K562 (cell line): Measurements from ENCODE around the gene CARD14. TPM values are rescaled to one million over a fixed set of nuclear protein-coding genes. Genes with fewer than 3 reads are reported as not detected.

Experiments
- ATAC-seq: fragments of 200-7000 bp; cut with Tn5 transposase; 3 replicates; pipeline ENCODE4 v1.9.1; 2020; ENCODE audit warnings: moderate library complexity
- BruUV-seq: library from RNA; stranded (reverse); fragments of 400-500 nt; replicated peaks from 2 replicates; lab custom pipeline; 2021; lab: Mats Ljungman, UMichigan
- CTCF ChIA-PET: fragments of 300-600 bp; formaldehyde crosslinking; extraction: SDS; loops from one replicate; lab custom pipeline; 2021; ENCODE audit warnings: low intra/inter-chr PET ratio; lab: Yijun Ruan, JAX
- POLR2A ChIA-PET: fragments of 300-600, 350-650 bp; sonication (Branson Sonifier 250); formaldehyde crosslinking; extraction: SDS; loops from one replicate; lab custom pipeline; 2021; ENCODE audit warnings: antibody characterized with exemption, inconsistent platforms; lab: Yijun Ruan, JAX
- DNase-seq, 4 experiments: peaks; one replicate each; pipeline versions ENCODE4 v3.0.0 to v3.0.0-alpha.2; 2011 to 2018; ENCODE audit warnings: low spot score in 3 of 4, mixed read lengths in 3 of 4; ENCODE audit errors: extremely low read depth in 1 of 4
- FAIRE-seq: peaks from 2 replicates; lab custom pipeline; 2011; peaks lifted over from hg19 to GRCh38; lab: Jason Lieb, UNC
- H2AFZ ChIP-seq: 2 replicates; pipeline ENCODE4 v1.6.0; 2011; ENCODE audit warnings: low read depth, low read length, control low read depth, inconsistent platforms
- H3K27ac ChIP-seq: fragments of 200-600 bp; 3 replicates; pipeline ENCODE4 v1.8.0; 2011; ENCODE audit warnings: low read depth, mild to moderate bottlenecking, control low read depth, inconsistent platforms, low read length, moderate library complexity, mixed read lengths; ENCODE audit errors: extremely low read depth
- H3K27me3 ChIP-seq, 2 experiments: fragments of 300-600 bp in 1 of 2; 2 replicates in 1 of 2; 3 replicates in 1 of 2; pipeline versions ENCODE4 v1.6.0 to v1.8.0; 2011; ENCODE audit warnings: inconsistent platforms in 2 of 2, low read length in 2 of 2, mild to moderate bottlenecking in 1 of 2, mixed read lengths in 1 of 2, moderate library complexity in 1 of 2; ENCODE audit not compliant: control insufficient read depth in 2 of 2, insufficient read depth in 2 of 2
- H3K36me3 ChIP-seq: fragments of 300-600 bp; 3 replicates; pipeline ENCODE4 v1.8.0; 2011; ENCODE audit warnings: mild to moderate bottlenecking, low read length, inconsistent platforms; ENCODE audit not compliant: control insufficient read depth, insufficient read depth
- H3K4me1 ChIP-seq, 2 experiments: fragments of 200-600 bp in 1 of 2; replicated peaks in 1 of 2; 2 replicates in 1 of 2; 3 replicates in 1 of 2; pipeline versions ENCODE4 v1.5.1 to v1.8.0; 2011; ENCODE audit warnings: inconsistent platforms in 2 of 2, low read length in 2 of 2, mild to moderate bottlenecking in 1 of 2, mixed read lengths in 1 of 2, moderate library complexity in 1 of 2; ENCODE audit not compliant: control insufficient read depth in 2 of 2, insufficient read depth in 2 of 2
- H3K4me2 ChIP-seq: 2 replicates; pipeline ENCODE4 v1.6.1; 2011; ENCODE audit warnings: low read length, control low read depth, inconsistent platforms, mixed read lengths; ENCODE audit not compliant: insufficient read depth
- H3K4me3 ChIP-seq: fragments of 200-600 bp; sonication (generic), shearing (Covaris generic); 2 replicates; pipeline ENCODE4 v1.5.1; 2016; ENCODE audit warnings: control low read depth, inconsistent platforms
- H3K79me2 ChIP-seq: fragments of 200-600 bp; 3 replicates; pipeline ENCODE4 v1.8.0; 2011; ENCODE audit warnings: low read length, inconsistent platforms; ENCODE audit not compliant: control insufficient read depth, insufficient read depth
- H3K9ac ChIP-seq, 2 experiments: 2 replicates each; pipeline versions ENCODE4 v1.6.0 to v1.6.1; 2011; ENCODE audit warnings: low read depth in 2 of 2, low read length in 2 of 2, control low read depth in 1 of 2, inconsistent platforms in 1 of 2, mild to moderate bottlenecking in 1 of 2, mixed read lengths in 1 of 2; ENCODE audit not compliant: insufficient read depth in 1 of 2
- H3K9me1 ChIP-seq: one replicate; pipeline ENCODE4 v1.6.0; 2011; ENCODE audit warnings: inconsistent platforms, mild to moderate bottlenecking, low read length, moderate library complexity; ENCODE audit not compliant: control insufficient read depth, insufficient read depth
- H3K9me3 ChIP-seq: replicated peaks from 2 replicates; pipeline ENCODE4 v1.5.1; 2011; ENCODE audit warnings: low read depth, low read length, inconsistent platforms; ENCODE audit not compliant: control insufficient read depth, insufficient read depth
- H4K20me1 ChIP-seq: replicated peaks from 2 replicates; pipeline ENCODE4 v1.6.1; 2011; ENCODE audit warnings: low read length, inconsistent platforms, mixed read lengths; ENCODE audit not compliant: control insufficient read depth, insufficient read depth
- BRF2 ChIP-seq: IDR thresholded peaks from 3 replicates; pipeline ENCODE4 v1.6.1; 2011; ENCODE audit warnings: borderline replicate concordance, mild to moderate bottlenecking; ENCODE audit not compliant: insufficient read length, insufficient read depth
- EP300 ChIP-seq: IDR thresholded peaks from 2 replicates; pipeline ENCODE4 v1.6.1; 2012; ENCODE audit warnings: low read length, improper control_type of control experiment
- ZNF584 ChIP-seq: fragments of 200-800 bp; sonication (Bioruptor generic); IDR thresholded peaks from 2 replicates; pipeline ENCODE4 v1.6.1; 2016; ENCODE audit warnings: low read depth, mild to moderate bottlenecking, missing genetic modification characterization, missing compliant biosample characterization
- WGBS: fragments of 100-300 bp; shearing (Covaris generic); methylation state at CpG from one replicate; pipeline ENCODE4 v1.1.6; 2016; ENCODE audit warnings: low coverage, mixed read lengths; ENCODE audit not compliant: insufficient coverage; ENCODE audit errors: missing lambda C conversion rate; 5-methylcytosine and 5-hydroxymethylcytosine counted together
- in situ Hi-C: fragments of 300-500 bp; cut with MboI; formaldehyde crosslinking; loops from 4 replicates; pipeline ENCODE4 v1.15.0; 2018; ENCODE audit warnings: inconsistent platforms, mixed read lengths
- intact Hi-C: fragments of 100-400 bp; cut with micrococcal nuclease; formaldehyde crosslinking; loops from 2 replicates; pipeline ENCODE4 v1.14.2; 2022
- polyA plus RNA-seq, 8 experiments: library from polyadenylated mRNA; depleted of rRNA in 4 of 8; stranded (reverse) in 5 of 8; unstranded in 3 of 8; fragments of >200 nt; fragmentation: Nextera tagmentation in 2 of 8; fragmentation: Illumina TruSeq in 1 of 8; extraction: Ambion mirVana in 2 of 8; extraction: Trizol in 1 of 8; gene quantifications; 2 replicates each; pipeline versions ENCODE4 v1.2.1 to v1.2.3, GENCODE V29; 2011 to 2014; ENCODE audit warnings: inconsistent platforms in 1 of 8, missing spikeins in 1 of 8
- total RNA-seq, 7 experiments: library from RNA; depleted of rRNA in 6 of 7; stranded (reverse); fragments of >200 nt in 6 of 7; fragmentation: Illumina TruSeq in 2 of 7; extraction: Trizol in 2 of 7; gene quantifications; 2 replicates each; pipeline versions ENCODE4 v1.2.1 to v1.2.3, GENCODE V29; 2011 to 2021; ENCODE audit warnings: low replicate concordance in 1 of 7

Gene CARD14
- total and polyA plus RNA-seq, 9 of the 15 experiments (the other 6 are each of a cell fraction or from before 2014, with no cell fraction given) = not detected

- CTCF ChIA-PET = no interaction called here
- peaks cover 3 to 27% of the 10 kb centered on the region in 2 experiments; a peak in 4 of 5 replicates for H3K4me1 ChIP-seq
- no peaks in the 10 kb centered on the region for H3K9me3 ChIP-seq
- H3K4me3 ChIP-seq = no peak overlapping the region
- H3K4me2 ChIP-seq = no peak overlapping the region
- FAIRE-seq (no peak), DNase-seq (no peak), ATAC-seq (no peak)
- H4K20me1 ChIP-seq = 0 out of 2 replicates have a peak, but pooled peaks cover 7% of the 10 kb centered on the region
- H3K27me3 ChIP-seq = no peaks in the 10 kb centered on the region
- no TSS peak for BruUV-seq
- 0 out of 4 replicates have a peak overlapping the region, but pooled peaks of 1 of the 2 experiments have one; percentile 8 for H3K9ac ChIP-seq
- in situ Hi-C loops (no loop called here), intact Hi-C loops (no loop called here)
- POLR2A ChIA-PET = no interaction called here
- no peaks in the 10 kb centered on the region for H3K9me1 ChIP-seq
- no peak for TF ChIP-seq ZNF584 (CRISPR knock-in tag)
- no peak for TF ChIP-seq EP300
- no peak for TF ChIP-seq BRF2
- H3K79me2 ChIP-seq = no peaks in the 10 kb centered on the region
- WGBS = 87% methylated on average over 33 of the region's 48 CpGs
- no peak overlapping the region for H3K27ac ChIP-seq
- no peak overlapping the region for H2AFZ ChIP-seq
- peaks cover 44% of the 10 kb centered on the region; the same call in 1 of the 3 replicates for H3K36me3 ChIP-seq
Measured at GRCh38 chr17:80214012-80214877, 44.4 kb downstream of the CARD14 start.
